GM20000 (cell line): ENCODE results near the gene TMEM45A.

Experiments
- DNase-seq: peaks from one replicate; pipeline ENCODE4 v3.0.0; 2012; ENCODE audit warnings: low spot score
- CTCF ChIP-seq: IDR thresholded peaks from 2 replicates; pipeline ENCODE4 v1.5.1; 2012; ENCODE audit warnings: mild to moderate bottlenecking, control low read depth; ENCODE audit errors: extremely low read depth, missing control alignments

The TMEM45A gene

GRCh38 chr3:100615684-100616083 lies 123.3 kb downstream of the TMEM45A start:
- no peak for TF ChIP-seq CTCF
- DNase-seq, result no peak

- TF ChIP-seq CTCF, result no peak
- no peak for DNase-seq
Measured at GRCh38 chr3:100621251-100621650, 128.8 kb downstream of the TMEM45A start.
